Loucy (cell line): ENCODE data around the gene FANCC.

Experiments used
- H2AFZ ChIP-seq: fragments of 200-600 bp; sonication (generic); 2 replicates; pipeline ENCODE4 v1.6.0; 2016; ENCODE audit warnings: antibody characterized with exemption, mild to moderate bottlenecking, low read length, moderate library complexity
- H3F3A ChIP-seq: fragments of 200-600 bp; 2 replicates; pipeline ENCODE4 v1.6.0; 2016; ENCODE audit warnings: antibody characterized with exemption, low read depth, mild to moderate bottlenecking
- H3K27me3 ChIP-seq: fragments of 200-600 bp; sonication (generic); 2 replicates; pipeline ENCODE4 v1.6.1; 2014; ENCODE audit warnings: low read length, mild to moderate bottlenecking; ENCODE audit not compliant: insufficient read depth, poor library complexity, severe bottlenecking
- H3K36me3 ChIP-seq: fragments of 200-600 bp; sonication (generic); 2 replicates; pipeline ENCODE4 v1.6.1; 2016; ENCODE audit warnings: low read length; ENCODE audit not compliant: insufficient read depth
- H3K4me1 ChIP-seq: fragments of 200-600 bp; sonication (generic); 2 replicates; pipeline ENCODE4 v1.5.1; 2014; ENCODE audit warnings: low read length, mild to moderate bottlenecking; ENCODE audit not compliant: insufficient read depth, poor library complexity, severe bottlenecking
- H3K4me2 ChIP-seq: fragments of 200-600 bp; sonication (generic); 2 replicates; pipeline ENCODE4 v1.6.0; 2014; ENCODE audit warnings: antibody characterized with exemption, low read length, low read depth, mild to moderate bottlenecking; ENCODE audit not compliant: poor library complexity, severe bottlenecking
- H3K4me3 ChIP-seq: fragments of 200-600 bp; sonication (generic); 2 replicates; pipeline ENCODE4 v1.5.1; 2014; ENCODE audit warnings: low read length, mild to moderate bottlenecking, mixed read lengths; ENCODE audit not compliant: poor library complexity, severe bottlenecking
- H3K79me2 ChIP-seq: fragments of 200-600 bp; sonication (generic); 2 replicates; pipeline ENCODE4 v1.6.1; 2014; ENCODE audit warnings: low read length; ENCODE audit not compliant: insufficient read depth
- H3K9ac ChIP-seq: fragments of 200-600 bp; sonication (generic); 2 replicates; pipeline ENCODE4 v1.6.0; 2014; ENCODE audit warnings: mild to moderate bottlenecking, low read depth, low read length, moderate library complexity; ENCODE audit not compliant: poor library complexity, severe bottlenecking
- H3K9me2 ChIP-seq: fragments of 200-600 bp; sonication (generic); replicated peaks from 2 replicates; pipeline ENCODE4 v1.6.1; 2016; ENCODE audit warnings: low read depth, low read length, mixed read lengths
- H3K9me3 ChIP-seq: fragments of 200-600 bp; sonication (generic); 2 replicates; pipeline ENCODE4 v1.6.1; 2014; ENCODE audit warnings: mild to moderate bottlenecking, antibody characterized with exemption, low read length, low read depth; ENCODE audit not compliant: insufficient read depth
- H4K20me1 ChIP-seq: fragments of 200-600 bp; sonication (generic); 2 replicates; pipeline ENCODE4 v1.6.0; 2014; ENCODE audit warnings: antibody characterized with exemption, low read length, mild to moderate bottlenecking; ENCODE audit not compliant: insufficient read depth, poor library complexity, severe bottlenecking
- CTCF ChIP-seq: fragments of 200-600 bp; sonication (generic); conservative IDR thresholded peaks from 2 replicates; pipeline ENCODE4 v1.5.1; 2014; ENCODE audit warnings: mild to moderate bottlenecking, antibody characterized with exemption, low read length
- EZH2phosphoT487 ChIP-seq: fragments of 200-600 bp; IDR thresholded peaks from 2 replicates; pipeline ENCODE4 v1.6.1; 2018; ENCODE audit warnings: antibody characterized with exemption, mild to moderate bottlenecking, moderate library complexity, borderline replicate concordance

FANCC gene

GRCh38 chr9:95311961-95312360 lies 5.5 kb downstream of the FANCC start:
- Histone ChIP-seq H3K79me2 (peaks cover 80% of the 10 kb centered on the region), H3K27me3 (no peaks in the 10 kb centered on the region), H3K4me3 (no peak overlapping the region), H3K9ac (no peak overlapping the region), H3K9me2 (no peaks in the 10 kb centered on the region), H4K20me1 (no peaks in the 10 kb centered on the region), H3F3A (0 out of 2 replicates have a peak, but pooled peaks cover 2% of the 10 kb centered on the region), H3K4me1 (peaks cover 39% of the 10 kb centered on the region), H3K36me3 (no peaks in the 10 kb centered on the region), H2AFZ (no peak overlapping the region), H3K4me2 (peak overlapping the region; percentile 29), H3K9me3 (no peaks in the 10 kb centered on the region)
- TF ChIP-seq EZH2phosphoT487: no peak
- no peak for TF ChIP-seq CTCF

GRCh38 chr9:95307538-95307937 lies 10.0 kb downstream of the FANCC start:
- H3F3A ChIP-seq: no peaks in the 10 kb centered on the region
- TF ChIP-seq EZH2phosphoT487 (no peak), CTCF (no peak)
- H3K4me1 ChIP-seq: peaks cover 27% of the 10 kb centered on the region
- no peaks in the 10 kb centered on the region for H3K9me2 ChIP-seq
- no peak overlapping the region for H3K4me3 ChIP-seq
- H3K9ac ChIP-seq: peak overlapping the region; percentile 6
- H3K4me2 ChIP-seq: no peak overlapping the region
- H3K36me3 ChIP-seq: no peaks in the 10 kb centered on the region
- peaks cover 65% of the 10 kb centered on the region for H3K79me2 ChIP-seq
- no peaks in the 10 kb centered on the region for H3K27me3 ChIP-seq
- H4K20me1 ChIP-seq: no peaks in the 10 kb centered on the region
- no peaks in the 10 kb centered on the region for H3K9me3 ChIP-seq
- H2AFZ ChIP-seq: no peak overlapping the region

- TF ChIP-seq CTCF (no peak), EZH2phosphoT487 (no peak)
- Histone ChIP-seq H2AFZ (no peak overlapping the region), H3F3A (no peaks in the 10 kb centered on the region), H3K27me3 (no peaks in the 10 kb centered on the region), H4K20me1 (no peaks in the 10 kb centered on the region), H3K79me2 (peaks cover 65% of the 10 kb centered on the region), H3K9me3 (no peaks in the 10 kb centered on the region), H3K36me3 (no peaks in the 10 kb centered on the region), H3K9me2 (no peaks in the 10 kb centered on the region), H3K9ac (no peak overlapping the region), H3K4me1 (peaks cover 20% of the 10 kb centered on the region), H3K4me2 (no peak overlapping the region), H3K4me3 (no peak overlapping the region)
Observed at GRCh38 chr9:95306819-95307218, 10.7 kb downstream of the FANCC start.
